GM18520 (cell line): ENCODE measurements around the gene GPS1.
"Not testable (repeated sequence)": the region's sequence is repeated elsewhere in the genome, so short reads cannot be mapped to it uniquely, and the experiment has no call there.

Source experiments
- ATAC-seq: cut with Tn5 transposase; IDR thresholded peaks from one replicate; pipeline ENCODE4 v1.9.1; 2021; ENCODE audit not compliant: unreplicated experiment

GPS1 gene

DNA sequence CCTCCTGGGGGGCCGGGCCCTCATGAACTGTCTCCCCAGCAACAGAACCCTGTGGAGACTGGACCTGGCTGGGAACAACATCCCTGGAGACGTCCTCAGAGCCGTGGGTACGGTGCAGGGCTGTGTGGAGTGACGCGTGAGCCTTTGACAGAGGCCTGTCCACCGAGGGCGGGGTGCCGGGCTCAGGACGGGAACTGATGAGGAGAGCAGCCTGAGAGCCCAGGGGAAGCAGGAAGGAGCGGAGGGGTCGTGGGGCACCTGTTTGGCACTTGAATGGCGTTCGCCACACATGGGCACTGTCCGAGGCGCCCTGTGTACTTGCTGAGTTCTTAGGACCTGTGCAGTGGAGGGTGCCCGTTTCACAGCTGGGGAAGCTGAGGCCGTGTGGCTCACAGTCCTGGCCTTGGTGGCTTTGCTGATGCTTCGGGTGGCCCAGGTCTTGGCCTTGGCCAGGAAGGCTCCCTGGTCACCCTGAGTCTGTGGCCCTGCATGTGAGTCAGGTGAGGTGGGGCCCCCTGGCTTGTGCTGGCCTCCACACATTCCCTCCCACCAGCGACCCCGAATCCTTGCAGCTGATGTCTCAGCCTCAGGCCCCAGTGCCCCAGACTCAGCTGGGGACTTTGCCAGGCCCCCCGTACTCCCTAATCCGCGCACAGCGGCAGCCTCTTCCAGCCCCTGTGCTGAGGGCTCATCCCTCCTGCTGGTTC is 26.1 kb upstream of the GPS1 start:
- ATAC-seq, result no peak

DNA sequence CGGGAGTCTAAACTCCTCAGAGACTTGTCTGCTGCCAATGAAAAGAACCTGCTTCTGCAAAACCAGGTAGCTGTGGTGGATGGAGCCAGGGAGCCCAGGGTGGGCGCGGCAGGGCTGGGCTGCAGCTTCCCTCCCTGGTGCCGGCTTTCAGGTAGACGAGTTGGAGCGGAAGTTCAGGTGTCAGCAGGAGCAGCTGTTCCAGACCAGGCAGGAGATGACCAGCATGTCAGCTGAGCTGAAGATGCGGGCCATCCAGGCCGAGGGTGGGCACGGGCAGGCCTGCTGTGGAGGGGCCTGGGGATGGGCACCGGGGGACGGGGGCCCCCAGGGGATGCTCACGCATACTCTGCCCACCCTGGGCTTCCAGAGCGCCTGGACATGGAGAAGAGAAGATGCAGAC is 23.5 kb upstream of the GPS1 start:
- no peak for ATAC-seq

DNA sequence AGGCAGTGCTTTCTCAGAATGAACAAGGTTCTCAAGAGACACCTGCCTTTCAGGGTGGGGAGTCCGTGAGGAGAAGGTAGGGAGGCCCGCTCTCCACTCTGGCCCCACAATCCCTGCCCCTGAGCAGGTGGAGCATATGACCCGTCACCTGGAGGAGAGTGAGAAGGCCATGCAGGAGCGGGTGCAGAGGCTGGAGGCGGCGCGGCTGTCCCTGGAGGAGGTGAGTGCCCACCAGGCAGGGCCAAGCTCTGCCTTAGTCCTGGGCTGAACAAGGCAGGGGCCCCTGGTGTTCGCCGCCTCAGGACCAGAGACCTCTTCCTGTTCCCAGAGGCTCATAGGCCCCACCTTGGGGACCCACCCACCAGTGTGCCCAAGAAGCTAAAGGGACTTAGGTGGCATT is 22.7 kb upstream of the GPS1 start:
- ATAC-seq, result no peak

DNA sequence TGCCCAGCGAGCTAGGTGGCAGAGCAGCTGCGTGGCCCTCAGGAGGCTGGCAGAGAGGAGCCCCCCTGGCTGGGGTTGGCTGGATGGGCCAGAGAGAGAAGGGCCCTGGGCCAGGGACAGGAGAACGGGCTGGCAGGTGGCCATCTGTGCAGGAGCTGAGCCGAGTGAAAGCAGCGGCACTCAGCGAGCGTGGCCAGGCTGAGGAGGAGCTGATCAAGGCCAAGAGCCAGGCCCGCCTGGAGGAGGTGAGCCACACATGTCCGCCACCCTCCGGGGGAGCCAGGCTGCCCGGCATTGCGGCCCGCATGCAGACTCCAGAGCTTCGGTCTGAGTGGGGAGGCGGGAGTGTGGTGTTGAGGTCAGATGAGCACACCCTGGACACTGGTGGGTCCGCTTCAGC is 22.3 kb upstream of the GPS1 start:
- no peak for ATAC-seq

DNA sequence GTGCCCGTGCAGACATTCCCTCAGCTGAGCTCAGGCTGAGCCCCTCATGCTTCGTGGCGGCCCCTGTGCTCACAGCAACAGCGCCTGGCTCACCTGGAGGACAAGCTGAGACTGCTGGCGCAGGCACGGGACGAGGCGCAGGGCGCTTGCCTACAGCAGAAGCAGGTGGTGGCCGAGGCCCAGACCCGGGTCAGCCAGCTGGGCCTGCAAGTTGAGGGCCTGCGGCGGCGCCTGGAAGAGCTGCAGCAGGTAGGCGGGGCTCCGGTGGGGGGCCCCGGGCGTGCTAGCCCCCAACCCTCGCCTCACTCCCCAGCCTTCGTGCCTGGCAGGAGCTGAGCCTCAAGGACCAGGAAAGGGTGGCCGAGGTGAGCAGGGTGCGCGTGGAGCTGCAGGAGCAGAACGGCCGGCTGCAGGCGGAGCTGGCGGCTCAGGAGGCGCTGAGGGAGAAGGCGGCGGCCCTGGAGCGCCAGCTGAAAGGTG is 21.7 kb upstream of the GPS1 start:
- ATAC-seq, result no peak

DNA sequence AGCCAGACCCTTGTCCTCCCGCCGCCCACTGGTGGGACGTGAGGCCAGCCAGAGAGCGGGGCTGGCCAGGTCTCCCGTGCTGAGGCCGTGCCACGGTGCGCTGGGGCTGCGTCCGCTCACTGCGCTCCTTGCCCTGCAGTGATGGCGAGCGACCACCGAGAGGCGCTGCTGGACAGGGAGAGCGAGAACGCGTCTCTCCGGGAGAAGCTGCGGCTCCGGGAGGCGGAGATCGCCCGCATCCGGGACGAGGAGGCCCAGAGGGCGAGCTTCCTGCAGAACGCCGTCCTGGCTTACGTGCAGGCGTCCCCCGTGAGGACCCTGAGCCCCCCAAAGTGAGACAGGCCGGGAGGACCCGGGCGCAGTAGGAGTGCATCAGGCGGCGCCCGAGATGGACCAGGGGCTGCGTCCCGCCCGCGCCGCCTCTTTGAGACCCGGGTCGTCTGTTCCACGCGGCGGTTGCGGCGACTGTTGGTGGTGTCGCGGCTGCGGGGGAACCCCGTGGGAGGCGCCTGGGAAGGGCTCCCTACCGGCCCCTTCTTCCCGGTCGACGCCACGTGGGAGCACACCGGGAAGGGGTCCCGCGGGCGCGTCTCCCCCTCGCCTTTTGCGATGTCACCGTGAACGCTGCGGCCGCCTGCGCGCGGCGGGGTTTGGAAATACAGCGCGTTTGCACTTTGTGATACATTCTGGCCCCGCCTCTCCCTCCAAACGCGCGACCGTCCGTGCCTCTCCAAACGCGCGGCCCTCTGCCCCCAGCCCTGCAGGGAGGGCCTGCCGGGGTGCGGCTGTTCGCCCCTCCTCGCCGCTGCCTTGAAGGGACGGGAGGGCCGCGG is 21.0 kb upstream of the GPS1 start:
- ATAC-seq, result no peak

DNA sequence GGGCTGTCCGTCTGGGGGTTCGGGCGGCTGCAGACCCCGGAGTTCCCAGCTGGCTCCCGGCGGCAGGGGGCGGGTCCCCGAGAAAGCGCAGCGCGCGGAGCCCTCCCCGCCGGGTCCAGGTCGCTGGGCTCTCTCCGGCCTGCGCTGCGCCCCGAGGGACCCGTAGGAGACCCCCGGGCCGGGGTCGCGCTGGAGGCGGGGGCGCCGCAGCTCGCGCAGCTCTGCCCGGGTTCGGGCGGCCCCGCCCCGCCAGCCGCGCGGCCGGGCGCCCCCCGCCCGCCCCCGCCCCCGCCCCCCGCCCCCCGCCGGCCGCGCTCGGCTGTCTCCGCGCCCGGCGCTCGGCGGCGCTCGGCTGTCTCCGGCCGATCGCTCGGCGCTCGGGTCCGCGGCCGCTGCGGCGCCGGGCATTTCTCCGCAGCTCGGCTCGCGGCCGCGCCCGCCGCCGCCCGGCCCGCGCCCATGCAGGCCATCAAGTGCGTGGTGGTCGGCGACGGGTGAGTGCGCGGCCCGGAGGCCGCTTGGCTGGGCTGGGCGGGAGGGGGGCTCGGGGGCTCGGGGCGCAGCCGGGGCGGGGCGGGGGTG is 20.3 kb upstream of the GPS1 start, which contains the start of gene RAC3:
RAC3 (plus strand) TSS at position 376 of the 582 bp plus-strand sequence; CDS start at position 460, 84 bp downstream.
- no peak for ATAC-seq

DNA sequence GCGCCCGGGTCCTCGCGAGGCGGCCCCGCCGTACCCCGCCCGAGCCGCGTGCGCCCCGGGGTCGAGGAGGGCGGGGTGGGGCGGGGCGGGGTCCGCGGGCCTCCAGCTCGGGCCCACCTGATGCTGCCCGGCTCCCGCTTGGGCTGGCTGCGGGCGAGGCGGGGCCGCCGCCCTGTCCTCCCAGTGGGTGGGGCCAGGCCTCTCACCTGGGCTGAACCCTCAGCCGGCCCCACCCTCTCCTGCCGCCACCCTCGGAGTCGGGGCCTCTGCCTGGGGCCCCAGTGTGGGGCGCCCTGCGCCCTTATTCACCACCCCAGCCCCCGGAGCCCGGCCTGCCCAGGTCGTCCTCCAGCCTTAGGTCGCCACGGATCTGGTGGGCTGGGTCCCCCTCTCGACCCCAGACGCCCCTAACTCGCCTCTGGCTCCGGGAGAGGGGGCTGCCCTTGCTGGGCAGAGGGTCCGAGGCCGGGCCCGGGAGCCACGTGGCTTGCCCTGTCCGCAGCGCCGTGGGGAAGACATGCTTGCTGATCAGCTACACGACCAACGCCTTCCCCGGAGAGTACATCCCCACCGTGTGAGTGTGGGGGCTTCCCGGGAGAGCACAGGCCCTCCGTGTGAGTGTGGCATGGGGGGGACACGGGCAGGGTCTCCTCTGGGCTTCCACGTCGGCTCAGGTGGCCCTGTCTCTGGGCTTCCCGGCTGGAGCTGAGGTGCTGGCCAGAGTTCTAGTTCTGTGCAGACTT is 19.6 kb upstream of the GPS1 start:
- no peak for ATAC-seq

DNA sequence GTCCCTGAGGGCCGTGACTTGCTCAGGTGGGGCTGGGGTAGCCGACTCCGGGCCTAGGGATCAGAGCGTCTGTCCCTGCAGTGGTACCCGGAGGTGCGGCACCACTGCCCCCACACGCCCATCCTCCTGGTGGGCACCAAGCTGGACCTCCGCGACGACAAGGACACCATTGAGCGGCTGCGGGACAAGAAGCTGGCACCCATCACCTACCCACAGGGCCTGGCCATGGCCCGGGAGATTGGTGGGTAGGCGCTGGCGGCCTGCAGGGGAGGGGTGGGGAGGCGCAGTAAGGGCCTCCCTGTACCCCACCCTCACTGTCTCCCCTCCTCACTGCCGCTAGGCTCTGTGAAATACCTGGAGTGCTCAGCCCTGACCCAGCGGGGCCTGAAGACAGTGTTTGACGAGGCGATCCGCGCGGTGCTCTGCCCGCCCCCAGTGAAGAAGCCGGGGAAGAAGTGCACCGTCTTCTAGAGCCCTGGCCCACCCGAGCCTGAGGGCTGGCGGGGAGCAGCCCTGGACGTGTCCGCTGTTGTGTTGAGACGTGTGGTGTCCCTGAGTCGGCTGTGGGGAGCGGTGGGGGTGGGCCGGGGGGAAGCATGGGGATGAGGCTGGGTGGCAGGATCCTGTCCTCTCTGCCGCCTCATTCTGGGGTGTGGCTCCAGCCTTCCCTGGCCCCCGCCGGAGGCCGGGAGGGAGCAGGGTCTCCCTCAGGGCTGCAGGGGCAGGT is 18.2 kb upstream of the GPS1 start:
- no peak for ATAC-seq

DNA sequence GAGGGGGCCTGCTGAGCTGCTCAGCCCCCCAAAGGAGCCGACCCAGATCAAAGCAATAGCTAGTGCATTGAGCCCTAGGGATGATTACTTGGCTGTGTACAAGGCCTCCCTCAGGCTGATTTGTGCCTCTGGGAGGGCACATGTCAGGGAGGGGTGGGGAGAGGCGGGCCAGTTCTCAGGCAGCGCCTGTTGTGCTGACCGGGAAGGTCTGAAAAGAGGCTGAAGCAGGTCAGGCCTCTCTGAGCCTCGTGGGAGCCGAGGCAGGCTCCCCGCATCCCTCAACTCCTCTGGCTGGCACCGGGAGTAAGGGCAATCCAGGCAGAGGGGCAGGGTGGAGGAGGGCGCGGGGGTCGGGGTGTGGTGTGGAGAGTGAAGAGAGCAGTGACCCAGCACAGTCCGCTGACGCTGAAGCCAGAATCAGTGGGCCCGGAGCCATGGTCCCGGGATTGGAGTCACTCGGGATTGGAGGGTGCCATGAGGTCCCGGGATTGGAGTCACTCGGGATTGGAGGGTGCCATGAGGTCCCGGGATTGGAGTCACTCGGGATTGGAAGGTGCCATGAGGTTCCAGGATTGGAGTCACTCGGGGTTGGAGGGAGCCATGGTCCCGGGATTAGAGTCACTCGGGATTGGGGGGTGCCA is 17.2 kb upstream of the GPS1 start:
- ATAC-seq, result no peak

DNA sequence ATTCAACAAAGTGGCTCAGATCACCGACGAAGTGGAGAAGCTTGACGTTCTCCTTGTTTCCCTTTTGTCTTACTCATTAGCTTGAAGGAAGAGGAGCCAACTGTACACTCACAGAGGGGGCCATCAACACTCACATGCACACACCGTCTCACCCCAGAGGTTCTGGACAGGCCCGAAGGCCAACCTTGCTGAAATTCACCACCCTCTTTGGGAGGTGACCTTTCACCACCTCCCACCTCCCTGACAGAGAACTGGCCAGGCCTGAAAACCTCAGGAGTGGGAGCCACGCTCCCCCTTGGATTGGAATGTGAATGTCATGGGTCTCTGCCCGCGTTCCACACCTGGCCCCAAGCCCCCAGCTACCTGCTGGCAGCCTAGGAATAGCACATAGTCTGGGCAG is 16.2 kb upstream of the GPS1 start:
- ATAC-seq, result no peak

DNA sequence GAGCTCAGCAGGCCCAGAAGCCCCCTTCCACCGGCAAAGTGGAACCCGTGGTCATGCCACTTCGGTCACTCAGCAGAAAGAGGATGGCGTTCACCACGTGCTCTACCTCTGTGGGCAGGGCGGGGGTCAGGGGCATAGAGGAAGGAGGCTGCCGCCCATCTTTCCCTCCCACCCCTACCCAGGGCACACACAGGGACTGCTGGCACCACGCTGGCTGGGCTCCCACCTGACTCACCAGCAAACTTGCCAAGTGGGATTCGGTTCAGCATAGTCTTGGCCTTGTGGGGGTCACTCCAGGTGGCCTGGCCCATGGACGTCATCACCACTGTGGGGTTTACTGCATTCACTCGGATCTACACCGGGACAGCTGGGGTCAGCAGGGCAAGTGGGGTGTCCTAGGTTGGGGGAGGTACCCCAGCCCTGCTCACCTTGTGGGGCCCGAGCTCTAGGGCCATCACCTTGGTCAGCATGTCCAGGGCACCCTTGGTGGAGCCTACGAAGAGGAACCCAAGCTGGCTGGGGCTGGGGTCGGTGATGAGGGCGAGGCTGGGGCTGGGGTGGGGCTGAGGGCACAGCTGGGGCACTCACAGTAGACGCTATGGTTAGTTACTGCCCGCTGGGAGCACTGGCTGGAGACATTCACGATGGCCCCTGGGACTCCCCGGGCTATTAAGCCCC is 15.6 kb upstream of the GPS1 start:
- ATAC-seq, result no peak

DNA sequence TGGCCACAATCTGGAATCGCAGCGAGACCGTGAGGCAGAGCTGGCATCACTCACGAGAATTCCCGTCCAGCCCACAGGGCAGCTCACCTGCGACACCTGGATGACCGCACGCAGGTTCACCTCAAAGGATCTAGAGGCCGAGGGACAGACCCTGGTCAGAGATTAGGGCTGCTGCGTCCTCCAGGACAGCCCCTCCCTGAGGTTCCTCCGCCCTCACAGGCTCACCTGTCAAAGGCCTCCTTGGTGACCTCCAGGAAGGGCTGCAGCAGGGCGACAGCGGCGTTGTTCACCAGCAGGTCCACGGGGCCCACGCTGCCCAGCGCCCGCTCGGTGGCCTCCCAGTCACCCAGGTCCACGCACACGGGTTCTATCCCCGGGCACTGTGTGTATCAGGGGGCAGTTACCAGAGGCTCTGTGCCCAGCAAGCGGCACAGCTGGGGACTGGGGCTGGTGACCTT is 15.0 kb upstream of the GPS1 start:
- ATAC-seq, result no peak

DNA sequence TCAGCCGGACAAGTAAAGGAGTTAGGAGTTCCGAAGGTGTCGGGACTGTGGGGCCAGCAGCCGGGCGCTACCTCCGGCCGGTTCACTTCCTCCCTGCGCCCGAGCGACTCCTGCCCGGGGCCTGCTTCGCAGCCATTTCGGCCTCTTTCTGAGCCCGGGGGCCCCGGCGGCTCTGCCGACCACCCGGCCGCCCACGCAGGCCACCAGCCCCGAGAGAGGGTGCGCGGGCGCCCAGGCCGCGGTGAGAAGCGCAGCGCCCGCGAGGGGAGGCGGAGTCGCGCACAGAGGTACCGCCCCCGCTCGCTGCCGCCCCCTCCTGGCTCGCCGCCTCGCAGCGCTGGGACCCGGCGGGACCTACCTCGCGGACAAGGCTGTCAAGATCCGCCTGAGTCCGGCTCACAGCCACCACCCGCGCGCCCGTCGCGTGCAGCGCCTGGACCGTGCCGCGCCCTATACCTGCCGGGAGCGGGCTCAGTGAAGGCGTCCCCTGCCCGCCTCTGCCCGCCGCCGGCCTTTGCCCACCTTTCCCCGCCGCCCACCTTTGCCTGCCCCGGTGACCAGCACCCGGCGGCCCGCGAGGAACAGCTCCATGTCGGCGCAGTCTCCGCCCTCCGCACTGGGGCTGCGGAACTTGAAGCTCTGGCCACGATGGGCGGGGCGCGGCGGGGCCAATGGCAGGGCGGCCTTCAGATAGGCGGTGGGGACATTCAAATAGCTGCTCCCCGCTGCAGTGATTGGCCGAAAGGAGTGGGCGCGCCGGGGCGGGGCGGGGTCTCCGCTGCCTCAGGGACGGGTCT is 14.4 kb upstream of the GPS1 start, which contains the start of gene DCXR:
DCXR (minus strand) TSS at position 606 of the 797 bp plus-strand sequence; CDS start at position 591, 15 bp downstream.
- peak; percentile 70 for ATAC-seq

DNA sequence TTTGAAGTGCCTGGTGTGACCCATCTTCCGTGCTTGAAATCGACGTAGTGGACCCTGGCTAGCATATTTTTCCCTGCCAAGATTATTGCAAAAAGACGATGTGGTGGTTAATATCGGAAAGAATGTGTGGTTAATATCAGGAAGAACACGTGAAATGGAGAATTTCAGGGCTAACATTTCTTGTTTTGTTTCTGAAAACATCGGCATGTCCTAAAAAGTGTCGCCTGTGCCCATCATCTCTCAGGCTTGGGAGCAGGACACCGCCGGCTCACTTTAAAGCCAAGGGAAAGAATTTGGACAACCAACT is 13.9 kb upstream of the GPS1 start:
- no peak for ATAC-seq

DNA sequence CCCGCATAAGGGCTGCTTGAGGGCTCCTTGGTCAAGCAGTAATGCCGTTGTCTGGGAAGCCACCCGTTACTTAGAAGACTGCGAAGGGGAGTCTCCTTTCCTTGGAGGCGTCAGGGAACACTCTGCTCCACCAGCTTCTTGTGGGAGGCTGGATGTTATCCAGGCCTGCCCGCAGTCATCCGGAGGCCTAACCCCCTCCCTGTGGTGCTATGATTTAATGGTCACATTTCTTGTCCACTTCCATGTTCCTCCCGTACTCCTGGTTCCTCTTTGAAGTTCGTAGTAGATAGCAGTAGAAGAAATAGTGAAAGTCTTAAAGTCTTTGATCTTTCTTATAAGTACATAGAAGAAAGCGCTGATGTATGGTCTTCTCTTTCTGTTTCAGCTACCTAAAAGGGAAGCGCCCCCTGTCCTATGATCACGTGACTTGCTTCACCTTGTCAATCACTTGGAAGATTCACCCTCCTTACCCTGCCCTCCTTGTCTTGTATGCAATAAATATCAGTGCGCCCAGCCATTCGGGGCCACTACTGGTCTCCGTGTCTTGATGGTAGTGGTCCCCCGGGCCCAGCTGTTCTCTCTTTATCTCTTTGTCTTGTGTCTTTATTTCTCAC is 12.8 kb upstream of the GPS1 start:
- ATAC-seq, result not testable (repeated sequence)

DNA sequence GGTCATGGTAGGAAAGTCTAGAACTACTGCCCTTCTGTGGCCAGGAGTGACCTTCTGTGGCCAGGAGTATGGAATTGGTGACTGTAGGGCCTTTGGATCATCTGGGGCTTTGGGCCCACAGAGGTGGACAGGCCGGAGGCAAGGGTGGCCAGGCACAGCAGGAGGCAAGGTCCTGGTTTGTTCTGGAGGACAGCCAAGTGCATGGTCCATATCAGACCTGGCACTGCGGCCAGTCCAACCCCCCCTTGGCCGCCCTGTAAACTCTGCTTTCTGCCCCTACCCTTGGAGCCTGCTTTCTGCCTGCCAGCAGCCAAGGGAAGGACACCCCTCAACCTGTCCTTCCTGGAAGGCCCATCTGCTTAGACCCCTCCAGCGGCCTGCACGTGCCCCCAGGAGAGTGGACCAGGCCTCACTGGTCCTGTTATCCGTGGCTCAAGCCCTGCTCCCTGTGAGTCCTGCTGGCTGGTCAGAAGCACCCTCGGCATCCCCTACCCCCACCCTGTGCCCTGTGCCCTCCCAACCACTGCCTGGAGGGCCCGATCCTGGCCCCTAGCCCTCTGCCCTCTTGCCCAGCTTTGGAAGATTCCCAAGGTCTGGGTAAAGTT is 11.9 kb upstream of the GPS1 start:
- no peak for ATAC-seq
